OCI-LY1 (cell line): Measurements from ENCODE around the gene SCYGR8.

Source experiments
- CTCF ChIP-seq: fragments of 200-600 bp; sonication (generic), shearing (Covaris generic); IDR thresholded peaks from 2 replicates; pipeline ENCODE4 v1.5.1; 2017; ENCODE audit warnings: mild to moderate bottlenecking, antibody characterized with exemption, low read length, moderate library complexity, mixed read lengths
- EZH2 ChIP-seq: fragments of 200-600 bp; sonication (generic), shearing (Covaris generic); IDR thresholded peaks from 2 replicates; pipeline ENCODE4 v1.8.0; 2017; ENCODE audit warnings: borderline replicate concordance, mixed run types, mild to moderate bottlenecking, antibody characterized with exemption, low read length, moderate library complexity, mixed read lengths

- TF ChIP-seq CTCF (no peak), EZH2 (no peak)
Measured at GRCh38 chr2:227713291-227713690, 32.4 kb upstream of the SCYGR8 start.
